Lung (tissue), 12 donors: ENCODE measurements around the gene SCYGR4. TPM values are rescaled to one million over a fixed set of nuclear protein-coding genes. Genes with fewer than 3 reads are reported as not detected.

Source experiments
- ATAC-seq: fragments of 200-7000 bp; cut with Tn5 transposase; one replicate; pipeline ENCODE4 v1.9.1; 2020; ENCODE audit warnings: moderate number of reproducible peaks; ENCODE audit not compliant: insufficient read depth, low FRiP score
- DNase-seq, 3 donors: peaks; one replicate each; pipeline ENCODE4 v3.0.0-alpha.2; 2013 to 2017
- H3K27ac ChIP-seq, 2 donors: one replicate each; pipeline ENCODE4 v1.5.1; 2013; ENCODE audit warnings: mild to moderate bottlenecking in 2 of 2, moderate library complexity in 2 of 2, control low read depth in 1 of 2, inconsistent platforms in 1 of 2, low read depth in 1 of 2, low read length in 1 of 2
- H3K27me3 ChIP-seq, 3 donors: one replicate each; pipeline ENCODE4 v1.5.1; 2013; ENCODE audit warnings: low read length in 2 of 3; ENCODE audit not compliant: control insufficient read depth in 3 of 3, insufficient read depth in 3 of 3
- H3K36me3 ChIP-seq, 4 donors: one replicate each; pipeline ENCODE4 v1.5.1; 2013; ENCODE audit warnings: low read length in 4 of 4, mild to moderate bottlenecking in 1 of 4, moderate library complexity in 1 of 4; ENCODE audit not compliant: control insufficient read depth in 4 of 4, insufficient read depth in 4 of 4
- H3K4me1 ChIP-seq, 5 donors: one replicate each; pipeline ENCODE4 v1.5.1; 2013; ENCODE audit warnings: low read length in 5 of 5, mild to moderate bottlenecking in 2 of 5, moderate library complexity in 1 of 5; ENCODE audit not compliant: control insufficient read depth in 5 of 5, insufficient read depth in 5 of 5
- H3K4me3 ChIP-seq: one replicate; pipeline ENCODE4 v1.5.1; 2013; ENCODE audit warnings: mild to moderate bottlenecking, control low read depth, moderate library complexity
- H3K9ac ChIP-seq, 2 donors: one replicate each; pipeline ENCODE4 v1.5.1; 2013; ENCODE audit warnings: low read length in 2 of 2, control low read depth in 1 of 2; ENCODE audit not compliant: insufficient read depth in 1 of 2
- H3K9me3 ChIP-seq, 4 donors: one replicate each; pipeline ENCODE4 v1.5.1; 2013; ENCODE audit warnings: low read length in 3 of 4, mild to moderate bottlenecking in 1 of 4, moderate library complexity in 1 of 4; ENCODE audit not compliant: control insufficient read depth in 4 of 4, insufficient read depth in 3 of 4
- WGBS, 2 donors: extraction: QIAGEN DNeasy Blood & Tissue Kit; methylation state at CpG; one replicate each; pipeline ENCODE4 v1.1.7; 2013; 5-methylcytosine and 5-hydroxymethylcytosine counted together
- polyA plus RNA-seq, 2 donors: library from polyadenylated mRNA; stranded (reverse); fragments of 200-250 nt; gene quantifications; one replicate each; pipeline ENCODE4 v1.2.1, GENCODE V29; 2013
- total RNA-seq, 2 donors: library from RNA; depleted of rRNA in 1 of 2; stranded (reverse); fragments of >200 nt in 1 of 2; gene quantifications; one replicate each; pipeline ENCODE4 v1.2.1, GENCODE V29; 2014 to 2021
- TF ChIP-seq, protein P1 (sequence below): IDR thresholded peaks from 2 replicates; pipeline ENCODE4 v1.5.1; 2012; ENCODE audit warnings: mild to moderate bottlenecking; ENCODE audit errors: control extremely low read depth, extremely low read depth
- donor health status: control.
- donor health status: control.
- donor health status: Bipolar disorder and iron deficiency.
- donor health status: healthy.
- donor health status: DM: yes; HTN: yes; CAD: no.

The SCYGR4 gene
- total and polyA plus RNA-seq, 4 donors = not detected

GRCh38 chr2:227623226-227623625, 5.9 kb downstream of the SCYGR4 start:
- Histone ChIP-seq H3K36me3 (no peaks in the 10 kb centered on the region), H3K4me1 (no peaks in the 10 kb centered on the region), H3K4me3 (no peak overlapping the region), H3K27ac (no peak overlapping the region), H3K9me3 (peaks cover 0 to 6% (median 2%) of the 10 kb centered on the region in 4 donors), H3K9ac (no peak overlapping the region), H3K27me3 (no peaks in the 10 kb centered on the region)
- ATAC-seq = no peak
- TF ChIP-seq, protein P1, sequence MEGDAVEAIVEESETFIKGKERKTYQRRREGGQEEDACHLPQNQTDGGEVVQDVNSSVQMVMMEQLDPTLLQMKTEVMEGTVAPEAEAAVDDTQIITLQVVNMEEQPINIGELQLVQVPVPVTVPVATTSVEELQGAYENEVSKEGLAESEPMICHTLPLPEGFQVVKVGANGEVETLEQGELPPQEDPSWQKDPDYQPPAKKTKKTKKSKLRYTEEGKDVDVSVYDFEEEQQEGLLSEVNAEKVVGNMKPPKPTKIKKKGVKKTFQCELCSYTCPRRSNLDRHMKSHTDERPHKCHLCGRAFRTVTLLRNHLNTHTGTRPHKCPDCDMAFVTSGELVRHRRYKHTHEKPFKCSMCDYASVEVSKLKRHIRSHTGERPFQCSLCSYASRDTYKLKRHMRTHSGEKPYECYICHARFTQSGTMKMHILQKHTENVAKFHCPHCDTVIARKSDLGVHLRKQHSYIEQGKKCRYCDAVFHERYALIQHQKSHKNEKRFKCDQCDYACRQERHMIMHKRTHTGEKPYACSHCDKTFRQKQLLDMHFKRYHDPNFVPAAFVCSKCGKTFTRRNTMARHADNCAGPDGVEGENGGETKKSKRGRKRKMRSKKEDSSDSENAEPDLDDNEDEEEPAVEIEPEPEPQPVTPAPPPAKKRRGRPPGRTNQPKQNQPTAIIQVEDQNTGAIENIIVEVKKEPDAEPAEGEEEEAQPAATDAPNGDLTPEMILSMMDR = no peak
- DNase-seq = no peak

DNA sequence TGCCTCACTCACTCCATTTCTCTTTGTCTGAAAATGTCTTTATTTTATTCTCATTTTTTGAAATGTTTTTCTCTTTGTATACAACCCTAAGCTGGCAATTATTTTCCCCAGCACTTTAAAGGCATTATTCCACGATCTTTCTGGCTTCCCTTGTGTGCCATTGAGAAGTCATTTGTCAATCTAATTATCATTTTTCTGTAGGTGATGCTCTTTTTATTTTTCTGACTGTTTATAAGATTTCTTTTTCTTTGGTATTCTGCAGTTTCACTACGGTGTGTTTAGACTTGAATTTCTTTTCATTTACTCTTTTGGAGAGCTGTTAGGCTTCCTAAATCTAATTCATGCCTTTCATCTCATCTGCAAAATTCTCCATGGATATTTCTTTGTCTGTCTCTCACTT, 8.1 kb downstream of the SCYGR4 start:
- no peaks in the 10 kb centered on the region for H3K27me3 ChIP-seq
- H3K4me3 ChIP-seq = no peak overlapping the region
- H3K4me1 ChIP-seq = no peaks in the 10 kb centered on the region
- no peak overlapping the region for H3K27ac ChIP-seq
- peaks cover 0 to 6% (median 2%) of the 10 kb centered on the region in 4 donors for H3K9me3 ChIP-seq
- DNase-seq (no peak), ATAC-seq (no peak)
- H3K9ac ChIP-seq = no peak overlapping the region
- no peaks in the 10 kb centered on the region for H3K36me3 ChIP-seq
- 58 to 64% methylated on average over 2 of the region's 2 CpGs for WGBS, 2 donors
- TF ChIP-seq, protein P1 = no peak

DNA sequence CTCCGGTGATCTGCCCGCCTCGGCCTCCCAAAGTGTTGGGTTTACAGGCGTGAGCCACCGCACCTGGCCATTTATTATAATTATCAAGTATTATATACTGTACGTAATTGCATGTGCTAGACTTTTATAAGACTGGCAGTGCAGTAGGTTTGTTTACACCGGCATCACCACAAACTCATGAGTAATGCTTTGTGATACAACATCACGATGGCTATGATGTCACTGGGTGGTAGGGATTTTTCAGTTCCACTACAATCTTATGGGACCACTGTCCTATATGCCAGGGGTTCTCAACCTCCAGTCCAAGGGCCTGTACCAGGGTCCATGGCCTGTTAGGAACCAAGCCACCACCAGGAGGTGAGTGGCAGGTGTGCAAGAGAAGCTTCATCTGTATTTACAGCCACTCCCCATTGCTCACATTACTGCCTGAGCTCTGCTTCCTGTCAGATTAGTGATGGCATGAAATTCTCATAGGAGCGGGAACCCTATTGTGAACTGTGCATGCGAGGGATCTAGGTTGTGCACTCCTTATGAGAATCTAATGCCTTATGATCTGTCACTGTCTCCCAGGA, 9.4 kb downstream of the SCYGR4 start:
- TF ChIP-seq, protein P1 = no peak
- H3K36me3 ChIP-seq = no peaks in the 10 kb centered on the region
- H3K9me3 ChIP-seq = peaks cover 0 to 4% (median 2%) of the 10 kb centered on the region in 4 donors
- H3K9ac ChIP-seq = no peak overlapping the region
- no peak for DNase-seq
- no peak overlapping the region for H3K27ac ChIP-seq
- H3K4me3 ChIP-seq = no peak overlapping the region
- no peaks in the 10 kb centered on the region for H3K4me1 ChIP-seq
- no peaks in the 10 kb centered on the region for H3K27me3 ChIP-seq
- 88 to 89% methylated on average over 10 of the region's 10 CpGs for WGBS, 2 donors
- ATAC-seq = no peak

DNA sequence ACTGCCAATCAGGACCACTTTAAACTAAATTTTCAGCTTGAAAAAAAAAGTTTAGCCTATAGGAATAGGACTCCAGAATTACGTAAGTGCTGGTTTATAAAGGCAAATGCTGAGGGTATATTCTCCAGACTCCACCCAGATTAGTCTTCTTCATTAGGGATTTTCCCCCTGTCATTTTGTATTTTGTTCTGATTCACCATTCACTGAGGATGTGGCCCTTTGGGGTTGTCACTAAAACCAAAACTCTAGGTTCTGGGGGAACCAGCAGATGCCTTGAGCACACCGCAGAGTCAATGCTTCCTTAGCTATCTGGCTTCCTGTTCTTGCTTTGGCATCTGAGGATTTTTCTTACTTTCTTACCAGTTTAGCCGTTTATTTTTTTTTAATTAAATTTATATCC, 10.5 kb downstream of the SCYGR4 start:
- ATAC-seq = no peak
- H3K4me1 ChIP-seq = no peaks in the 10 kb centered on the region
- no peaks in the 10 kb centered on the region for H3K36me3 ChIP-seq
- TF ChIP-seq, protein P1 = no peak
- H3K27ac ChIP-seq = no peak overlapping the region
- H3K4me3 ChIP-seq = no peak overlapping the region
- peaks cover 0 to 1% (median 0%) of the 10 kb centered on the region in 4 donors for H3K9me3 ChIP-seq
- DNase-seq = no peak
- H3K27me3 ChIP-seq = no peaks in the 10 kb centered on the region
- WGBS, 2 donors = 69 to 77% methylated on average over 3 of the region's 3 CpGs
- no peak overlapping the region for H3K9ac ChIP-seq
